ENCODE results near the gene LMOD3.

LMOD3 gene

DNA sequence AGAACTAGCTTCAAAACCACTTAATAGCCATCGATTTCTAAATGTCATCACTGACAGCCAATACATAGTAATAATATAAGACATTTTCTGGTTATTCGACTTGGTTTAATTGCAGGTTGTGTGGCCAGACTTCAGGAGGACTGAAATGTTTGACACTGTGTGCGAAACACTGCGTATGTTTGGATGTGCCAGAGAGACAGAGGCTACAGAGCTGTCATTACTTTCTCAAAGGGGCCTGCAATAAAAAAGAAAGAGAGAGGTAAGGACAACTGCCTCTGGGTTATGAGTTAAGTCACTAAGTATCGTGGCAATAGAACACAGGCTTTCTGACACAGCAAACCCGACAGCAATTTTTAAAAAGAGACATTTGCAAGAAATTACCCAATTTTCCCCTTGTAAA lies 882 bp downstream of the LMOD3 start:
- no peak for DNase-seq

DNA sequence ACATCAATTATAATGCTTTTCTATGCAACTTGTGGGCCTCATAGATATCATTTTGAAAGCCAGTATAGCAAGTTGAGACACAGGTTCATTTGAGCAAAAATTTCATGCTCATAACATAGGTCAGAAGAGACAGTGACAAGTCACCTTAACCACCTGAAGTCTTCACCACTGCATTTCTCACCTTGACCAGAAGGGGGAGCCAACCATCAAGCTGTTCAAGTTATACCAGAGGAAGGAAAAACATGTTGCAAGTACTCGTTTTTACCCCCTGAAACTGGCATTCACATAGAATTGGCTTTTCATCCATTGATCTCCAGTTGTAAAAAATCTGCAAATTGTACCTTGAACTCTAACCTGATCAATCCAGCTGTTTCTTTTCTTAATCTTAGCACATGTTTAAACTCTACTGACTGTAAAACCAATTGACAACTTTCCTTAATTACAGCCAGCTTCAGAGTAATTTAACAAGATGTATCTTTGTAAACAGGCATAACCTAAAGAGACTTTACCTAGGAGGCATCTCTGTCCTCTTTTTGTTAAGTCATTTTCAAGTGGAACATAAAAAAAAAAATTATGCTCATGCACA lies 1.4 kb downstream of the LMOD3 start:
- DNase-seq: peak; percentile 26

DNA sequence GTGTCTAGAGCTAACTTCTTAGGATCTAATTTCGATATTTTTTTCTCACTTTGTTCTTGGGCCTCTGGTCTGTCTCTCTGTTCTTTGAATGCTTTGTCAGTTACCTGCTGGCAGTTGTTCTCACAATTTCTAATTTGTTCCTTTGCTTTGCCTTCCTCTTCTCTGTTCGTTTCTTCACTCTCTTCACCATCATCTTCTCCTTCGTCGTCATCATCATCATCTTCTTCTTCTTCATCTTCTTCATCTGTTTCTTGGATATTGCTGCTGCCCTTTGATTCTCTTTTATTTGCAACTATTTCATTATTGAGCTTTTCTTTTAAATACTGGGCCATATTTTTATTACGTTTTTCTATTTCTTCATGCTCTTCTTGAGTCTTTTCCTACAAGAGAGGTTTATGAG lies 2.7 kb downstream of the LMOD3 start:
- DNase-seq: no peak

DNA sequence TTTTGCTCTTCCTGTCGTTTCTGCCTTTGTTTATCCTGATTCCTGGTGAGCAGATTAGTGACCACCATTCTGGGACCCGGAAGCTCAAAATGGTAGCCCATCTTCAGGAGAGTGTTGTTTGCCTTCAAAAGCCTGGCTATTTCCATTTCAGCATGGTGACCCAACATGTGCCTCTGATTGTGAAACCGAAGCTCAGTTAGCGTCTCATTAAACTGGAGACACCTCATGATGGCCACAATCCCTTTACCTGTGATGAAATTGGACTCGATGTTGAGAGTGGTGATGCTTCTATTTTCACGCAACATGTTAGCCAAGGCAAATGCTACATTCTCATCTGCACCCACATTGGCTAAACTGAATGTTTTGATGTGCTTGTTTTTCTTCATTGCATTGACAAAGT lies 3.3 kb downstream of the LMOD3 start:
- no peak for DNase-seq

DNA sequence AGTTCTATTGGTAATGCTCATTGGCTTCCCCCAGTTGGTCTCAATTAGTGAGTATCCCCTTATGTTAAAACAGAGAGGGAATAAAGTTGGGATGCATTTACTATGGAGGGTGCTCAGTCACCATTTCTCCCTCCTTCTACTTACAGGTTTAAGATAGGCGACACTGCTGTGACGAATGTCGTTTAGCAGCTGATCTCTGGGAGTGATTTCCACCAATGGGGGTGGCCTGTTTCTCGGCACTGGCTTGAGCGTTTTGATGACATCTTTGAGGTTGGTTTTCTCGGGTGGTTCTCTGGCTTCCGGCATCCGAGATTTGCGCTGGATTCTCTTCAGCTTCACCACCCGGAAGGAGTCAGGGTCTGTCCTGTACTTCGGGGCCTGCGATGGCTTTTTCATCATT lies 3.8 kb downstream of the LMOD3 start:
- no peak for DNase-seq

DNA sequence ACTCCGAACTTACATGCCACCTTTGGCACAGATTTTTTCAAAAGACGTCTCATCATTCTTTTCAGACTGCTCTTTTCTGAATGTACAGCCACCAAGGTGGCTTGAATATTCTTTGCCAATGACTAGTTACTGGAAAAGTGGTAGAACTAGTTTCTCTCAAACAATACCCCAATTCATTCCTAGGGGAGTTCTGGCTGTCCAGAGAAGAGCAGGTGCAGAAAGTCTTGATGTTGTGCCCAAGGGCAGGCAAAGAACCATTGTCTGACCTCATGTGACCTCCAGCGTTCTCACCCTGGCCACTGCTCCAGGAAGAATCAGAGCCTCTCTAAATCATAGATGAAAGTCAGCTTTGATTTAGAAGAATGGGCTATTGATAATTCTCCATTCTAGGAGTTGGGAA lies 5.5 kb downstream of the LMOD3 start:
- no peak for DNase-seq

DNA sequence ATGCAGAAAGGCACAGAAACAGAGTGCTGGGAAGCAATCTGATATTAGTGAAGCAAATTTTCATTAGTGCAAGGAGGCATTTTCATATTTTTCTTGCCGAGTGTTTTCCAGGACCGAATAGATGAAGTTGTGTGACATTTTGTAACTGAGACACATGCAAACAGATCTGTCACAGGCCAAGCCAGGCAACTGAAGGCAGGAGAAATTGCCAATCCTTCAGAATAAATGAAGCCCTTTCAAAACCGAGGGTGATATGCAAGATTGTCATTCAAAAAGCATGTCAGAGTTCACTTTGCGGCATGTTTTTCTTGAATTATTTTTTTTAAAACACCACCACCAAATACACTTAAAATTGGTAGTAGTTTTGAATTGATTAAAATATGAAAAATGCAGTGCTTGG lies 6.2 kb downstream of the LMOD3 start:
- no peak for DNase-seq

DNA sequence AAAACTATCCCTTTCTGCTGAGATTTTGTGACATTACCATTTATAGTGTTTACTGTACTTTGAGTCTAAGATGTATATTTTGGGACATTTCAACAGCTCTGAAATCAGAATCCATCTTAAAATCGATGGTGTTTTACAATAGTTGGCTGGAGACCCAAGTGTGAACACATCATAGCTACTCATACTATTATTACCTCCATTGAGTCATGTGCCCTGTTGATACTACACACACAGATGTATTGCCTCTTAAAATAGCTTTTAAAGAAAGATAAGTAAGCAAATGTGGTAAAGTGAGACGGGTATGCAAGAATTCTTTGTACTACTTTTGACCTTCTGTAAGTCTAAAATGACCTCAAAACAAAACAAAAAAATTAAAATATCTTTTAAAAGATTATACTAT lies 6.7 kb downstream of the LMOD3 start:
- DNase-seq: no peak

DNA sequence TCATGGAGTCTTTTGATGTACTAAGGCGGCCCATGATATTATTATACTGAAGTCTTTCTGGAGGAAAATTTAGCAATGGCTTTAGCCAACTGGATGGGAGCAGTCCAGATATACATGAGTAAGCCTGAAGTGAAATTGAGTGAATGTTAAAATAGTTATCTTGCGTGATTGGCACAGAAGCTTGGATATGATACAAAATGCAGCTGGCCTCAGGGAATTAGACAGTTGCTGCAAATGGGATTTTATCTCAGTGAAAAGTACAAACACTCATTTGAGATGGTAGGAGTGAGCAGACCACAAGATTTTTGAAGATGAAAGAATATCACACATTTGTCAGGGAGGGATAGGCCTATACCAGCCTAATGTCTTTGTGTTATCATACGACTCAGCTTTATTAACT lies 8.9 kb downstream of the LMOD3 start:
- DNase-seq: no peak

DNA sequence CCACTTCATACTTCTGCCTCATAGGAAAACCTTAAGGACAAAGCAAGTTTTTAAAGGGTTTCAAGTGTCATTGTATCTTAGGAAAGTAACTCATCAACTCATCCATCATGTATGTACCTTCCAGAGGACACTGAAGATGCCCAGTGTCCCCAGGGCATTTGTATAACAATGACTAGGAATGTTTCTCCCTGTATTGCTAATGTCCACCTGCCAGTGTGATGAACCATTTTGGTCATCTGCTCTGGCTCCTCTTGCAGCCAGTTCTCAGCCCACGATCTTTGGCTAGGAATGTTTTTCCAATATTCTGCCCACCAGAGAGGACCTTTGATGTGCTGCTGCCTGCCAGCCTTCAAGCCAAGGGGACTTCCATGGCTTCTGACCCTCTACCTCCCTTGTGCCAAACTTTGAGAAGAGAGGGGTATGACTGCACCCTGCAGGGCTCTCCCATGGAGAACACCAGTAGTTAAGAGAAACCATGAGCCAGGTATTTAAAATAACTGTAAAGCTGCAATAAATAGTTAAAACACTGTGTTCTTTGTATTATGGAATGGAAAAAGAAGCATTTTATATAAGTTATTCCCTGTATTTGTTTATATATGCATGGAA lies 11.4 kb downstream of the LMOD3 start:
- DNase-seq: no peak

DNA sequence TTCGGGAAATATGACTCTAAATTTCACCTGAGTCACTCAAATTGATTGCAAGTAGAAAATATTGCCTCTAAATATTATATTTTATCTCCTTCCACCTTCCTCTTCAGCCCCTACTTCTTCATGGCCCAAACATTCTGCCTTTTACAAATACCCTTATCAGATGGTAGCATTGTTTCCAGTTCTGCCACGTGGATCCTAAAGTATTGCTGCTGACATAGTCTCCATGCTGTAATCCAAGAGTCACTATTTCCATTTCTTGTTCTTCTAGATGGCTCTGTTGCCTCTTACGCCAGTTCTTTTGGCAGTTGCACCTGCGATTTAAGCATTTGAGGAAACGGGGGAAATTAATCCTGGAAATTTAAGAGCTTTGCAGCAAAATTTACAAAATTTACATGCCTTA lies 13.6 kb downstream of the LMOD3 start:
- DNase-seq: no peak

DNA sequence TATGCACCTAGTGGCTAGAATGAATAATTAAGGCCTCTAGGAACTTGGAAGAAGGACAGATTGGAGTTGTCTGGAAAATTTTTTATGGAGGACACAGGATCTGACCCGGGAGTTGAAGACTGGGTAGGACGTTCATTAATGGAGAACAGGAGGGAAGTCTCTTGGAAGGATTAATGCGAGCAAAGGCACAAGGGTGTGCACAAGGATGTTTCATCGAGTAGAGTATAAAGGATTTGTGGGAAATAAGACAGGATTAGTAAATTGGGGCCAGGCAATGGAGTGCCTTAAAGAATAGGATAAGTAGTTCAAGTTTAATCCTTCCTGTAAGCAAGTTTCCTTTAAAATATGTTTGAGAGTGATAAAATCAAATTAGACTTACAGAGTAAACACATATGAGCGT lies 14.6 kb downstream of the LMOD3 start:
- DNase-seq: no peak

DNA sequence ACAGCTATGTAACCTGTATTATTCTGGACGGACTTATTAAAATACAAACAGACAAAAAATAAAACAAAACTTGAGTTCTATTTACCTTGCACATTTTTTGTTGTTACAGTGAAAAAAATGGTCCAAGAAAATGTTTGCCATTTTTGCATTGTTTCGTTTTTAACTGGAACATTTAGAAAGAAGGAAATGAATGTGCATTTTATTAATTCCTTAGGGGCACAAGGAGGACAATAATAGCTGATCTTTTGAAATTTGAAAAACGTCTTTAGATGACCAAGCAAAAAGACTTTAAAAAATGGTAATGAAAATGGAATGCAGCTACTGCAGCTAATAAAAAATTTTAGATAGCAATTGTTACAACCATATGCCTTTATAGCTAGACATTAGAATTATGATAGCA lies 17.1 kb downstream of the LMOD3 start:
- no peak for DNase-seq

DNA sequence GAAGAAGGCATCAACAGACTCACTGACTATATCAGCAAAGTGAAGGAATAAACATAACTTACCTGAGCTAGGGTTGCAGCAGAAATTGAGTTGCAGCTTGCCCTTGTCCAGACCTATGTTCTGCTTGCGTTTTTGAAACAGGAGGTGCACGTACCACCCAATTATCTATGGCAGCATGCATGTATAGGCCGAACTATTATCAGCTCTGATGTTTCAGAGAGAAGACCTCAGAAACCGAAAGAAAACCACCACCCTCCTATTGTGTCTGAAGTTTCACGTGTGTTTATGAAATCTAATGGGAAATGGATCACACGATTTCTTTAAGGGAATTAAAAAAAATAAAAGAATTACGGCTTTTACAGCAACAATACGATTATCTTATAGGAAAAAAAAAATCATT lies 17.8 kb downstream of the LMOD3 start:
- no peak for DNase-seq

DNA sequence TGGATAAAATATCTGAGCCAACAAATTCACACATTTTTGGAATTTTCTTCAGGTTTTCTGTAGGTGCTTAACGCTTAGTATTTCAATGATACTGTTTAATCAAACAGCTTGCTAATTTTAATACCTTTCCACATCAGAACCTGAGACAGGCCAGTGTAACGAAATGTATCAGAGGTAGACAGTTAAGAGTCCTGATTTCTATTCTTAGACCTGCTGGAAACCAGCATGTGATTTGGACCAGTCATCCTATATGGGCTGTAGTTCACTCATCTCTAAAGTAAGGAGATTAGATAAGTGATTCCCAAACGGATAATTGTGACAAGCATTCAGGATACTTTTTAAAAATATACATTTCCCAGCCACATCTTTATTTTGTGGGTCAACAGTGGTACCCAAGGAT lies 19.3 kb downstream of the LMOD3 start:
- DNase-seq: no peak

DNA sequence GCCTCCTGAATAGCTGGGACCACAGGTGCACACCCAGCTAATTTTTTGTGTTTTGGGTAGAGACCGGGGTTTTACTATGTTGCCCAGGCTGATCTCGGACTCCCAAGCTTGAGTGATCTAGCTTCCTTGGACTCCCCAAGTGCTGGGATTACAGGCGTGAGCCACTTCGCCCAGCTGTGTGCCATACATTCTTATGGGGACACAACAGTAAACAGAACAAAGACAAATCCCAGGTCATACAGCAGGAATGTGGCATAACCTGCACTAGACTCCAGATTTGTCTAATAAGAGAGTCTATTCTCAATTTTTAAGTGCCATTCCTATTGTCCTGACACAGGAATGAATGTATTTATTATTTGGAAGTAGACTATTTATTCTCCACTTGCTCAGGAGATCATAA lies 20.0 kb downstream of the LMOD3 start:
- no peak for DNase-seq

DNA sequence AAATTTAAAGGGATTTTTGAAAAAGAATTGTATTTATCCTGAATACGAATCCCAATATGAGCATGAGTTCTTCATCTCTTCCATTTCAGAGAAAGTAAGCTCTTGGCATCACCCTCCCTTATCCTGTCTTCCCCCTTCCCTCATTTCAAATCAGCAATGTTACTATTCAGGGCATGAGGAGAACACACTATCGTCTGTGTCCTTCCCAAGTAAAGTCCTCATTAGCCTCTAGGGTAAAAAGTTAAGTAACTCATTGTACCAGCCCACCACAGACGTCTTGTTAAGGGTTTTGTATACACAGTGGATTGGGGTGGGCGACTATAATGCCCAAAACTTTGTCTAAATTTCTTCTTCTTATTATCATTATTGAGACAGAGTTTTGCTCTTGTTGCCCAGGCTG lies 22.8 kb downstream of the LMOD3 start:
- no peak for DNase-seq

DNA sequence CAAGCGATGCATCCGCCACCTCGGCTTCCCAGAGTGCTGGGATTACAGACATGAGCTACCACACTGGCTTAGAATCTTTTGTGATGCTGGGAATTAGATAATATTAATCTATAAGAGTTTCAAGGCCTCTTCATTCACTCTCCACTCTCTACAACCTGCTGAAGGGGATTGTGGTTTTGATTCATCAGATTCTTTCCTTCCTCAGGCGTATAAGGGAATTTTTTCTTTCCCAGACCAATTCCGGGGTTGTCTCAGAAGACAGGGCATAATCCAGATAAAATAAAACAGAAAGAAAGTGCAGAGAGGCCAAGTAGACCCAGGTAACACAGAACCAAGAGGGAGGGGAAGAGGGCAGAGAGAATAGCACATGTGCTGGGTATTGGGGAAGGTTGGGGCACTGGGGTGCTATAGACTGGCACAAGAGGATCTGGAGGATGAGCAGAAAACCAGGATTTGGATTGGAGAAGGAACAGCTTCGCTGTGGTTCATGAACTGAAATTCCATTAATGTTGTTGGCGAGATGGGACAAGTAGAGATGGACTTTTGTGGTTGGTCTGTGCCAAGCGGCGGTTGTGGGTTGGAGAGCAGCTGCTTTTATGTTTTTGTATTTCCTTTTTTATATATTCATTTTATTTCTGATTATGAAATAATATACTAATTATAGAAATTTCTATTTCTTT lies 24.8 kb downstream of the LMOD3 start:
- DNase-seq: no peak

DNA sequence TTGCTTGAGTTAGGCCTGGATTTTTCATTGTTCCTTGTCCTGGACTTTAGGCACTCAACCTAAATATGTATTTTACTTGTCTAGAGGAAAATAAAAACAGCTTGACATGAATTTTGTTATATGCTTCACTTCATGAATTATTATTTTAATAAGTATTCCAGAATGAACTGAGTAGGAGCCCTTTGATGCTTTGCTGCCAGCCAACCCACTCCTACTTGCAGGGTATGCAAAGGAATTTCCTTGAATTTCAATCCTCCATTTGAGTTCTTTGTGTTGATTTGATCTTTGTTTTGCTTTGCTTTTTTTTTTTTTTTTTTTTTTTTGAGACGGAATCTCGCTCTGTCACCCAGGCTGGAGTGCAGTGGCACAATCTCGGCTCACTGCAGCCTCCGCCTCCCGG lies 26.1 kb downstream of the LMOD3 start:
- DNase-seq: no peak

DNA sequence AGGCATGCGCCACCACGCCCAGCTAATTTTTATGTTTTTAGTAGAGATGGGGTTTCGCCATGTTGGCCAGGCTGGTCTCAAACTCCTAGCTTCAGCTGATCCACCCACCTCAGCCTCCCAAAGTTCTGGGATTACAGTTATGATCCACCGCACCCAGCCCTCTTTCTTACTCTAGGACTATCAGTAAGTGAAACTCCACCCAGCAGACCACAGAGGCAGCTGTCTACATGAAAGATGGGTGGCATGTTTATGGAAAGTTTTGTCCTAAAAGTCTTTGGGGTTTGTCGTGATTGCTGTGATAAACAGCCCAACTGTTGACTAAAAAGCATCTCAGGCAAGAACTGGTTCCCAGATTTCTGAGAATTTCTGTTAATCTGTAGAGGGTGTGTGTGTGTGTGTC lies 26.8 kb downstream of the LMOD3 start:
- no peak for DNase-seq

DNA sequence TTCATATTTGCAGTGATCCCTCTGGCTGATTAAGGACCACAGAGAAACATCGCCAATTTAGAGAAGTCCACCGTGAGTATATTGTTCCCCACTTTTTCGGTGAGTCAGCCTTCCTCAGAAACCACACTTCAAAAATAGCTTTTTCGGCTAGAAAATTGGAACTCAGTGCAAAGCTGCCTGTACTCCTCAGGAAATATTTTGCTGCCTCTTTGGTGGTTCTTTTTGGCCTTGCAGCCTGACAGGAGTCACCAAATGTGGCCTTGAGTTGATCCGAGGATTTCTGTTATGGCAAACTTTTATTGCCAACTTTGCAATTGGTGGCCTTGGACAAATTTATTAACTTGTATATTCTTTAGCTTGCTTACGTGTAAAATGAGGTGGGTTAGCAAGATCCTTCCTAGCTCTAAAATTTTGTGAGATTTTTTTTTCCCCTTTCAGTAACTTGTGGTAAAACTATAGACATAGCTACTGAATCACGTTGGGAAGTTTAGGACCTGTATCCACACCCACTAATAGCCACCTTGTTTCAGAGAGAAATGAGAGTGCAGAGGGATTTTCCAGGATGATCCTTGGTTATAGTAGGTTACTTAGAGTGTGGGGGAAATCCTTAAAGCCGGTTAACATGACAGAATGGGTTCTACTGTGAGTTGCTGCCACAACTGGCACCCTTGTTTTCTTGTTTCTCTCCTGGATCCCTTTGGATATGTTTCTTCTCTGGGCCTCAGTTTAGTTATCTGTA lies 27.8 kb downstream of the LMOD3 start:
- no peak for DNase-seq

DNA sequence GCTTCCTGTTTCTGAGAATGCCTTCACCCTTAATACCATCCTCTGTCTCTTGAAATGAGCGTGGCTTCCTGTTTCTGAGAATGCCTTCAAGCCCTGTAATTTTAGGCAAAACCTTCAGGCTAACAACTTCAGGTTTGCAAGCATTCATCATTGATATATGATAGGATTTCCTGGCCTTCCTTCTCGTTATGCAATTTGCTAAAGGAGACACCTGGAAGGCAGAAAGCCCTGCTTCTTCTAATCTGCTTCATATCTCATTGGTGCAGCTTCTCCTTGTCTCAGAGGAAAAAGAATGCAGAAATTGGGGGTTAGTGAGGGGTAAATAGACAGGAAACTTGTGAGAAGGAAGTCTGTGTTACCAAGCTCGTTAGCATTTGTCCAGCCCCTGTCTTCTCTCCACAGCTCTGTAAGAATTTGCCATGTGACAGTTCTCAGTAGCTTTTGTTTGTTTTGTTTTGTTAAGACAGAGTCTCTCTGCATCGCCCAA lies 30.3 kb downstream of the LMOD3 start:
- DNase-seq: no peak

DNA sequence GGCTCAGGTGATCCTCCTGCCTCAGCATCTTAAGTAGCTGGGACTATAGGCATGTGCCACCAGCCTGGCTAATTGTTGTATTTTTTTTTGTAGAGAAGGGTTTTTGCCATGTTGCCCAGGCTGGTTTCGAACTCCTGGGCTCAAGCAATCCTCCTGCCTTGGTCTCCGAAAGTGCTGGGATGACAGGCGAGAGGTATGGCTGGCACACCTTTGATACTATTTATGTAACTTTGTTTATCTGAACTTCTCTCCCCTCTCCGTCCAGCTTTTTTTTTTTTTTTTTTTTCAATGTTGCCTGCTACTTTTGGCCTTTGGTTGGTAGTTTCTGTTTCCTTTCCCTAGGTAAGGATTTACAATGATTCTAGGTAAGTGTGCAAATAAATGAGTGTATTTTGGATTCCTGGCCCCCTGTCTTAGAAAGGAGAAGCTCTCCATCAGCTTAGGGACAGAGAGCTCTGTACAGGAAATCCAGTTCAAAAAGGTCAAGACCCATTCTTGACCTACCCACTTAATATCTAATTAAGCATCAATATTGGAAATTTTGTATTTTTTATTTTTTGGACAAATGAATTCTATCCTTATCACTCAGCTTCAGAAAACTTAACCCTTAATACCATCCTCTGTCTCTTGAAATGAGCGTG lies 30.9 kb downstream of the LMOD3 start:
- DNase-seq: no peak

DNA sequence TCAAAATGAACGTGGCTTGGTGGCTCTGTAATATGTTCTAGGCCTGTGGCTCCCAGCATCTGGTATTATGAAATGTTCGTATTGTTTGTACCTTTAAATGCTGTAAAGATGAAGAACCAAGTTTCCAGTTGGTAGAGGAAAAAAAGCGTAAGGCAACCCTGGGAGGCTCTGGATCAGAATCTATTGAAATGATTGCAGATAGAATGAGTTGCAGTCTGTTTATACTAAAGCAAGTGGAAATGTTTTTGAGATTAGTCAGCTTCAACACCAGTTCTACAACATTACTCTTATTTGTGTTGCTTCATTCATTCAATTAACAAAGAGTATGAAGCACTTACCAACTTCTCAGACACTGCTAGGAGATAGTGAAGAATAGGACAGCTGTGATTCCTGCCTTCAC lies 32.4 kb downstream of the LMOD3 start:
- no peak for DNase-seq

Data from NCI-H748 treated with DMSO at 0.1 percent for 48 hours (cell line).